ENCODE results near the gene AP2S1. TPM values are rescaled to one million over a fixed set of nuclear protein-coding genes. Genes with fewer than 3 reads are reported as not detected.
A peak's percentile ranks its signal among the peaks of the same experiment; 100 is the strongest.

AP2S1 gene
- polyA plus RNA-seq, 1 donor from 2014 or later: 167 TPM

DNA sequence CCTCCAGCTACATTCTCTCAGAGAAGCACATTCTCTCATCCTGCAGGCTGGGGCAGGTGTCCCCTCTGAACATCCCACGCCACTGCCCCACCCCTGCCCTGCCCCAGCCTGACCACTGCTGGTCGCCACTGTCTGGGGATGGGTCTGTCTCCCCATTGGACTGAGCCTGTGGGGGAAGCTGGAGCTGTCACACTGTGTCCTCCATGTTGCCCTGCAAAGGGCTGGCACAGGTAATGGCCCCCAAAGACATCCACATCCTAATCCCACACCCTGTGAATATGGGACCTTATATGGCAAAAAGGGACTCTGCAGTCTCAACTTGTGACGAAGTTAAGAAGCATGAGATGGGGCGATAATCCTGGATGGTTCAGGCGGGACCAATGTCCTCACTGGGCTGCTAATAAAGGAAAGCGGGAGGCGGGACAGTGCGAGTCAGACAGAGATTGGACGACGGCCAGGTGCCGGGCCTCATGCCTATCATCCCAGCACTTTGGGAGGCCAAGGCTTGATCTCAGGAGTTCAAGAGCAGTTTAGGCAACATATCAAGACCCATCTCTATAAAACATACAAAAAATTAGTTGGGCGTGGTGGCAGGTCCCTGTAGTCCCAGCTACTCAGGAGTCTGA, 9.1 kb downstream of the AP2S1 start:
- TF ChIP-seq, protein P1, sequence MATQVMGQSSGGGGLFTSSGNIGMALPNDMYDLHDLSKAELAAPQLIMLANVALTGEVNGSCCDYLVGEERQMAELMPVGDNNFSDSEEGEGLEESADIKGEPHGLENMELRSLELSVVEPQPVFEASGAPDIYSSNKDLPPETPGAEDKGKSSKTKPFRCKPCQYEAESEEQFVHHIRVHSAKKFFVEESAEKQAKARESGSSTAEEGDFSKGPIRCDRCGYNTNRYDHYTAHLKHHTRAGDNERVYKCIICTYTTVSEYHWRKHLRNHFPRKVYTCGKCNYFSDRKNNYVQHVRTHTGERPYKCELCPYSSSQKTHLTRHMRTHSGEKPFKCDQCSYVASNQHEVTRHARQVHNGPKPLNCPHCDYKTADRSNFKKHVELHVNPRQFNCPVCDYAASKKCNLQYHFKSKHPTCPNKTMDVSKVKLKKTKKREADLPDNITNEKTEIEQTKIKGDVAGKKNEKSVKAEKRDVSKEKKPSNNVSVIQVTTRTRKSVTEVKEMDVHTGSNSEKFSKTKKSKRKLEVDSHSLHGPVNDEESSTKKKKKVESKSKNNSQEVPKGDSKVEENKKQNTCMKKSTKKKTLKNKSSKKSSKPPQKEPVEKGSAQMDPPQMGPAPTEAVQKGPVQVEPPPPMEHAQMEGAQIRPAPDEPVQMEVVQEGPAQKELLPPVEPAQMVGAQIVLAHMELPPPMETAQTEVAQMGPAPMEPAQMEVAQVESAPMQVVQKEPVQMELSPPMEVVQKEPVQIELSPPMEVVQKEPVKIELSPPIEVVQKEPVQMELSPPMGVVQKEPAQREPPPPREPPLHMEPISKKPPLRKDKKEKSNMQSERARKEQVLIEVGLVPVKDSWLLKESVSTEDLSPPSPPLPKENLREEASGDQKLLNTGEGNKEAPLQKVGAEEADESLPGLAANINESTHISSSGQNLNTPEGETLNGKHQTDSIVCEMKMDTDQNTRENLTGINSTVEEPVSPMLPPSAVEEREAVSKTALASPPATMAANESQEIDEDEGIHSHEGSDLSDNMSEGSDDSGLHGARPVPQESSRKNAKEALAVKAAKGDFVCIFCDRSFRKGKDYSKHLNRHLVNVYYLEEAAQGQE (IDR thresholded peaks at IDR 0.05; ENCODE audit: borderline replicate concordance): no peak
- TF ChIP-seq, protein P2, sequence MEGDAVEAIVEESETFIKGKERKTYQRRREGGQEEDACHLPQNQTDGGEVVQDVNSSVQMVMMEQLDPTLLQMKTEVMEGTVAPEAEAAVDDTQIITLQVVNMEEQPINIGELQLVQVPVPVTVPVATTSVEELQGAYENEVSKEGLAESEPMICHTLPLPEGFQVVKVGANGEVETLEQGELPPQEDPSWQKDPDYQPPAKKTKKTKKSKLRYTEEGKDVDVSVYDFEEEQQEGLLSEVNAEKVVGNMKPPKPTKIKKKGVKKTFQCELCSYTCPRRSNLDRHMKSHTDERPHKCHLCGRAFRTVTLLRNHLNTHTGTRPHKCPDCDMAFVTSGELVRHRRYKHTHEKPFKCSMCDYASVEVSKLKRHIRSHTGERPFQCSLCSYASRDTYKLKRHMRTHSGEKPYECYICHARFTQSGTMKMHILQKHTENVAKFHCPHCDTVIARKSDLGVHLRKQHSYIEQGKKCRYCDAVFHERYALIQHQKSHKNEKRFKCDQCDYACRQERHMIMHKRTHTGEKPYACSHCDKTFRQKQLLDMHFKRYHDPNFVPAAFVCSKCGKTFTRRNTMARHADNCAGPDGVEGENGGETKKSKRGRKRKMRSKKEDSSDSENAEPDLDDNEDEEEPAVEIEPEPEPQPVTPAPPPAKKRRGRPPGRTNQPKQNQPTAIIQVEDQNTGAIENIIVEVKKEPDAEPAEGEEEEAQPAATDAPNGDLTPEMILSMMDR (IDR thresholded peaks at IDR 0.05; ENCODE audit: poor library complexity, severe bottlenecking): no peak
- TF ChIP-seq EP300 (conservative IDR thresholded peaks at IDR 0.05; ENCODE audit: poor library complexity, severe bottlenecking) (no peak), RAD21 (conservative IDR thresholded peaks at IDR 0.05) (no peak), EZH2 (IDR thresholded peaks at IDR 0.05; ENCODE audit: borderline replicate concordance, insufficient read depth, low read length, poor library complexity, severe bottlenecking) (no peak), SMC3 (conservative IDR thresholded peaks at IDR 0.05; ENCODE audit: poor library complexity) (no peak), POLR2AphosphoS5 (IDR thresholded peaks at IDR 0.05) (no peak), MXI1 (conservative IDR thresholded peaks at IDR 0.05; ENCODE audit: poor library complexity, severe bottlenecking) (no peak), TAF1 (IDR thresholded peaks at IDR 0.05; ENCODE audit: low read depth) (no peak)
- Histone ChIP-seq H4K20me1 (ENCODE audit: insufficient read depth) (no peaks in the 10 kb centered on the region), H3K4me3 (ENCODE audit: low read length) (no peak overlapping the region), H3K27me3 (ENCODE audit: insufficient read depth, low read depth, low read length) (no peaks in the 10 kb centered on the region), H3K4me2 (ENCODE audit: low read length) (no peak overlapping the region), H3K27ac (ENCODE audit: low read length) (no peak overlapping the region), H3K36me3 (ENCODE audit: insufficient read depth, low read length) (no peaks in the 10 kb centered on the region), H3K9me3 (ENCODE audit: low read length) (no peaks in the 10 kb centered on the region), H3K9ac (ENCODE audit: low read length) (no peak overlapping the region), H2AFZ (ENCODE audit: low read depth, low read length) (no peak overlapping the region), H3K79me2 (replicated peaks; ENCODE audit: insufficient read depth, low read length) (no peaks in the 10 kb centered on the region), H3K9me2 (ENCODE audit: insufficient read depth, low read length) (no peaks in the 10 kb centered on the region), H3F3A (ENCODE audit: insufficient read depth, low read length, poor library complexity, severe bottlenecking) (no peaks in the 10 kb centered on the region)

DNA sequence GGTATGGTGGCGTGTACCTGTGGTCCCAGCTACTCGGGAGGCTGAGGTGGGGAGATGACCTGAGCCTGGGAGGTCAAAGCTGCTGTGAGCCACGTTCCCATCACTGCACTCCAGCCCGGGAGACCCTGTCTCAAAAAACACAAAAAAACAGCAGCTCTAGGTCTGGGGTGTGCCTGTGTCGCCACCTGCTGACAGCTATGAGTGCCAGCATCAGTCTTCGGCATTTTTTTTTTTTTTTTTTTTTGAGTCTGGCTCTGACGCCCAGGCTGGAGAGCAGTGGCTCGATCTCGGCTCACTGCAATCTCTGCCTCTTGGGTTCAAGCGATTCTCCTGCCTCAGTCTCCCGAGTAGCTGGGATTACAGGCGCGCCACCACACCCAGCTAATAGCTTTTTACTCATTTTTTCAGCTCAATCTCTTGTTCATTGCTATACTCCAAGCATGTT, 10.1 kb downstream of the AP2S1 start:
- no peaks in the 10 kb centered on the region for H3K79me2 ChIP-seq (replicated peaks; ENCODE audit: insufficient read depth, low read length)
- no peaks in the 10 kb centered on the region for H3K36me3 ChIP-seq (ENCODE audit: insufficient read depth, low read length)
- no peaks in the 10 kb centered on the region for H3F3A ChIP-seq (ENCODE audit: insufficient read depth, low read length, poor library complexity, severe bottlenecking)
- TF ChIP-seq EZH2 (IDR thresholded peaks at IDR 0.05; ENCODE audit: borderline replicate concordance, insufficient read depth, low read length, poor library complexity, severe bottlenecking) (no peak), RAD21 (conservative IDR thresholded peaks at IDR 0.05) (peak; percentile 89), SMC3 (conservative IDR thresholded peaks at IDR 0.05; ENCODE audit: poor library complexity) (peak; percentile 95), MXI1 (conservative IDR thresholded peaks at IDR 0.05; ENCODE audit: poor library complexity, severe bottlenecking) (no peak)
- TF ChIP-seq, protein P2 (IDR thresholded peaks at IDR 0.05; ENCODE audit: poor library complexity, severe bottlenecking): peak; percentile 94
- TF ChIP-seq, protein P1 (IDR thresholded peaks at IDR 0.05; ENCODE audit: borderline replicate concordance): no peak
- H3K27ac ChIP-seq (ENCODE audit: low read length): no peak overlapping the region
- H3K4me2 ChIP-seq (ENCODE audit: low read length): no peak overlapping the region
- H3K9me2 ChIP-seq (ENCODE audit: insufficient read depth, low read length): no peaks in the 10 kb centered on the region
- no peak overlapping the region for H3K4me3 ChIP-seq (ENCODE audit: low read length)
- no peaks in the 10 kb centered on the region for H4K20me1 ChIP-seq (ENCODE audit: insufficient read depth)
- no peaks in the 10 kb centered on the region for H3K27me3 ChIP-seq (ENCODE audit: insufficient read depth, low read depth, low read length)
- no peak overlapping the region for H2AFZ ChIP-seq (ENCODE audit: low read depth, low read length)
- no peaks in the 10 kb centered on the region for H3K9me3 ChIP-seq (ENCODE audit: low read length)
- no peak overlapping the region for H3K9ac ChIP-seq (ENCODE audit: low read length)
